Measurements from ENCODE around the gene VIPAS39. TPM values are rescaled to one million over a fixed set of nuclear protein-coding genes. Genes with fewer than 3 reads are reported as not detected.

The VIPAS39 gene
- total and polyA plus RNA-seq, 9 of the 15 experiments (the other 6 are each of a cell fraction or from before 2014, with no cell fraction given), result 5.7 to 25.6 (median 9.9) TPM

GRCh38 chr14:77376771-77377501 lies 80.5 kb downstream of the VIPAS39 start, which contains the start of the genes SAMD15 and TMED8 (continued):
- no peak for TF ChIP-seq VEZF1 (CRISPR knock-in tag; IDR thresholded peaks at IDR 0.05)
- no peak for TF ChIP-seq MCM5 (IDR thresholded peaks at IDR 0.05; ENCODE audit: low read depth)
- TF ChIP-seq KLF13 (tag; IDR thresholded peaks at IDR 0.05; ENCODE audit: borderline replicate concordance, low read depth), result no peak
- TF ChIP-seq MTA2 (IDR thresholded peaks at IDR 0.05; ENCODE audit: low read depth), result no peak
- no peak for TF ChIP-seq FOS (IDR thresholded peaks at IDR 0.05; ENCODE audit: extremely low read depth, insufficient read length)
- TF ChIP-seq TAF9B (IDR thresholded peaks at IDR 0.05; ENCODE audit: partially characterized antibody), result no peak
- TF ChIP-seq FOXJ3 (CRISPR knock-in tag; IDR thresholded peaks at IDR 0.05), result no peak
- TF ChIP-seq ZBTB49 (CRISPR knock-in tag; IDR thresholded peaks at IDR 0.05; ENCODE audit: borderline replicate concordance), result no peak
- TF ChIP-seq FOXO4 (CRISPR knock-in tag; IDR thresholded peaks at IDR 0.05), result no peak
- TF ChIP-seq ZNF639 (CRISPR knock-in tag; conservative IDR thresholded peaks at IDR 0.05 in 1 of 2, IDR thresholded peaks at IDR 0.05 in 1 of 2), result no peak
- TF ChIP-seq CTCFL (IDR thresholded peaks at IDR 0.05; ENCODE audit: borderline replicate concordance, insufficient read depth, low read depth, low read length, poor library complexity, severe bottlenecking), result peak; percentile 7
- TF ChIP-seq NELFE (IDR thresholded peaks at IDR 0.05; ENCODE audit: insufficient read depth, insufficient read length), result no peak
- TF ChIP-seq ZNF124 (CRISPR knock-in tag; IDR thresholded peaks at IDR 0.05), result no peak
- no peak for TF ChIP-seq RUNX1 (IDR thresholded peaks at IDR 0.05; ENCODE audit: low read depth)
- TF ChIP-seq IRF1 (CRISPR knock-in tag; IDR thresholded peaks at IDR 0.05; ENCODE audit: borderline replicate concordance), result no peak
- no peak for TF ChIP-seq ZNF696 (CRISPR knock-in tag; conservative IDR thresholded peaks at IDR 0.05)
- TF ChIP-seq THRAP3 (IDR thresholded peaks at IDR 0.05; ENCODE audit: borderline replicate concordance), result no peak
